Neural cell (in vitro differentiated cells): ENCODE results near the gene C1orf210. TPM values are rescaled to one million over a fixed set of nuclear protein-coding genes. Genes with fewer than 3 reads are reported as not detected.

Experiments
- H2AFZ ChIP-seq: fragments of 200-600, 300-800 bp; sonication (generic), shearing (Covaris generic); 2 replicates; pipeline ENCODE4 v1.6.0; 2014; ENCODE audit warnings: low read depth, mild to moderate bottlenecking, antibody characterized with exemption, low read length, moderate library complexity
- H3F3A ChIP-seq: fragments of 200-600 bp; shearing (Covaris generic); 2 replicates; pipeline ENCODE4 v1.6.1; 2016; ENCODE audit warnings: mild to moderate bottlenecking, moderate library complexity, mixed read lengths, antibody characterized with exemption, low read length; ENCODE audit not compliant: insufficient read depth, poor library complexity, severe bottlenecking
- H3K27ac ChIP-seq: fragments of 200-600, 300-800 bp; sonication (generic), shearing (Covaris generic); 2 replicates; pipeline ENCODE4 v1.5.1; 2014; ENCODE audit warnings: mild to moderate bottlenecking, low read length, moderate library complexity
- H3K27me3 ChIP-seq: fragments of 300-800, 200-600 bp; sonication (generic), shearing (Covaris generic); 2 replicates; pipeline ENCODE4 v1.6.0; 2014; ENCODE audit warnings: mild to moderate bottlenecking, low read depth, low read length, moderate library complexity; ENCODE audit not compliant: insufficient read depth
- H3K36me3 ChIP-seq: fragments of 300-800, 200-600 bp; sonication (generic), shearing (Covaris generic); 2 replicates; pipeline ENCODE4 v1.5.1; 2014; ENCODE audit warnings: mild to moderate bottlenecking, antibody characterized with exemption, low read length, moderate library complexity; ENCODE audit not compliant: insufficient read depth
- H3K4me2 ChIP-seq: fragments of 300-800, 200-600 bp; sonication (generic), shearing (Covaris generic); 2 replicates; pipeline ENCODE4 v1.6.0; 2014; ENCODE audit warnings: mild to moderate bottlenecking, low read length
- H3K4me3 ChIP-seq: fragments of 300-800, 200-600 bp; sonication (generic), shearing (Covaris generic); 2 replicates; pipeline ENCODE4 v1.5.1; 2014; ENCODE audit warnings: mild to moderate bottlenecking, low read length, moderate library complexity
- H3K79me2 ChIP-seq: fragments of 200-600 bp; shearing (Covaris generic); replicated peaks from 2 replicates; pipeline ENCODE4 v1.6.0; 2014; ENCODE audit warnings: mild to moderate bottlenecking, low read length, moderate library complexity; ENCODE audit not compliant: insufficient read depth
- H3K9ac ChIP-seq: fragments of 300-800, 200-600 bp; sonication (generic), shearing (Covaris generic); 2 replicates; pipeline ENCODE4 v1.6.1; 2016; ENCODE audit warnings: mild to moderate bottlenecking, low read length, mixed read lengths
- H3K9me2 ChIP-seq: fragments of 200-600 bp; shearing (Covaris generic); 2 replicates; pipeline ENCODE4 v1.6.1; 2016; ENCODE audit warnings: mild to moderate bottlenecking, low read length, mixed read lengths; ENCODE audit not compliant: insufficient read depth
- H3K9me3 ChIP-seq: fragments of 200-600, 300-800 bp; sonication (generic), shearing (Covaris generic); 2 replicates; pipeline ENCODE4 v1.6.1; 2016; ENCODE audit warnings: mild to moderate bottlenecking, mixed run types, low read length, moderate library complexity, mixed read lengths
- H4K20me1 ChIP-seq: fragments of 200-600 bp; shearing (Covaris generic); 2 replicates; pipeline ENCODE4 v1.6.1; 2016; ENCODE audit warnings: mild to moderate bottlenecking, mixed run types; ENCODE audit not compliant: insufficient read depth
- EP300 ChIP-seq: fragments of 450-650 bp; conservative IDR thresholded peaks from 2 replicates; pipeline ENCODE4 v1.6.1; 2014; ENCODE audit warnings: antibody characterized with exemption, mild to moderate bottlenecking, moderate library complexity; ENCODE audit not compliant: poor library complexity, severe bottlenecking
- EZH2 ChIP-seq: fragments of 200-600, 300-800 bp; shearing (Covaris generic), sonication (generic); IDR thresholded peaks from 2 replicates; pipeline ENCODE4 v1.6.1; 2014; ENCODE audit warnings: antibody characterized with exemption, low read length, borderline replicate concordance, mild to moderate bottlenecking; ENCODE audit not compliant: insufficient read depth, poor library complexity, severe bottlenecking
- MXI1 ChIP-seq: fragments of 450-650 bp; conservative IDR thresholded peaks from 2 replicates; pipeline ENCODE4 v1.6.1; 2014; ENCODE audit warnings: antibody characterized with exemption, mild to moderate bottlenecking; ENCODE audit not compliant: poor library complexity, severe bottlenecking
- POLR2AphosphoS5 ChIP-seq: IDR thresholded peaks from 2 replicates; pipeline ENCODE4 v1.6.1; 2012
- RAD21 ChIP-seq: fragments of 450-650 bp; conservative IDR thresholded peaks from 2 replicates; pipeline ENCODE4 v1.6.1; 2014; ENCODE audit warnings: antibody characterized with exemption, mild to moderate bottlenecking, moderate library complexity
- REST ChIP-seq: IDR thresholded peaks from 2 replicates; pipeline ENCODE4 v1.6.1; 2012; ENCODE audit warnings: borderline replicate concordance
- SMC3 ChIP-seq: fragments of 450-650 bp; conservative IDR thresholded peaks from 2 replicates; pipeline ENCODE4 v1.6.1; 2014; ENCODE audit warnings: antibody characterized with exemption, mild to moderate bottlenecking, moderate library complexity; ENCODE audit not compliant: poor library complexity
- TAF1 ChIP-seq: IDR thresholded peaks from 2 replicates; pipeline ENCODE4 v1.6.1; 2012; ENCODE audit warnings: low read depth
- polyA plus RNA-seq: library from polyadenylated mRNA; depleted of rRNA; stranded (reverse); fragments of >200 nt; gene quantifications from 2 replicates; pipeline ENCODE4 v1.2.3, GENCODE V29; 2014
- TF ChIP-seq, protein P1 (sequence below): fragments of 450-650 bp; IDR thresholded peaks from 2 replicates; pipeline ENCODE4 v1.5.1; 2014; ENCODE audit warnings: antibody characterized with exemption, mild to moderate bottlenecking, moderate library complexity; ENCODE audit not compliant: poor library complexity, severe bottlenecking

Gene C1orf210
- polyA plus RNA-seq, 1 donor from 2014 or later: not detected

DNA sequence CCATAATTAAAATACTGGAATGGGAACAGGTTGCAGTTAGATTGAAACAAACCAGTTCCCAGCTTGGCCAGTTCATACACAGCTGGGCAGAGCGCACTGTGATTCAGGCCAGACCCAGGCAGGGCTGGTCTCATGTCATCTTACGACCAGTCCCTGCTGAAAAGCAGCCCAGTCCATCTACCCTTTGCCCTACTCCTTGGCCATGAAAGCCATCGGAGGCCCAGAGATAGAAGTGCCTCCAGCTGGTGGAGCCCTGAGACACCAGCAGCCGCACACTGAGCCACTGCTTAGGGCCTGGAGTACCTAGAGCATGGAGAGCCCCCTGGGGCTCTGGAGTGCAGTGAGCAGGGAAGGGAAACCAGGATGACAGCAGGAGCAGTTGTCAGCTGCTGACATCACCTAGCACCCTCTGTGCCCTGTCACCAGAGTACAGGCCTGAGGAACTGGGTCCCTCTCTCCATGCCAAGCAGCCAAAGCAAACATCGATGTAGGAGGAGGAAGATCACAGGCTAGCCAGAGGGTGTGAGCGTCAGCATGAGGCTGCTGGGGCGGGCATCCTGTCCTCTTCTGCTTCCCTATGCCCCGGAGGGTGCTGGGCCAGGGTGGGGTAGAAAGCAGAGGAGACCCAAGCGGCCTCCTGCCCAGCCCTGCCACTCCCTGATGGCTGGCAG is 49.8 kb downstream of the C1orf210 start:
- no peak overlapping the region for H2AFZ ChIP-seq
- no peaks in the 10 kb centered on the region for H3K9me3 ChIP-seq
- no peak overlapping the region for H3K9ac ChIP-seq
- no peak overlapping the region for H3K4me2 ChIP-seq
- no peaks in the 10 kb centered on the region for H3F3A ChIP-seq
- TF ChIP-seq POLR2AphosphoS5 (no peak), SMC3 (no peak), EP300 (no peak), TAF1 (no peak), RAD21 (no peak)
- TF ChIP-seq, protein P1, sequence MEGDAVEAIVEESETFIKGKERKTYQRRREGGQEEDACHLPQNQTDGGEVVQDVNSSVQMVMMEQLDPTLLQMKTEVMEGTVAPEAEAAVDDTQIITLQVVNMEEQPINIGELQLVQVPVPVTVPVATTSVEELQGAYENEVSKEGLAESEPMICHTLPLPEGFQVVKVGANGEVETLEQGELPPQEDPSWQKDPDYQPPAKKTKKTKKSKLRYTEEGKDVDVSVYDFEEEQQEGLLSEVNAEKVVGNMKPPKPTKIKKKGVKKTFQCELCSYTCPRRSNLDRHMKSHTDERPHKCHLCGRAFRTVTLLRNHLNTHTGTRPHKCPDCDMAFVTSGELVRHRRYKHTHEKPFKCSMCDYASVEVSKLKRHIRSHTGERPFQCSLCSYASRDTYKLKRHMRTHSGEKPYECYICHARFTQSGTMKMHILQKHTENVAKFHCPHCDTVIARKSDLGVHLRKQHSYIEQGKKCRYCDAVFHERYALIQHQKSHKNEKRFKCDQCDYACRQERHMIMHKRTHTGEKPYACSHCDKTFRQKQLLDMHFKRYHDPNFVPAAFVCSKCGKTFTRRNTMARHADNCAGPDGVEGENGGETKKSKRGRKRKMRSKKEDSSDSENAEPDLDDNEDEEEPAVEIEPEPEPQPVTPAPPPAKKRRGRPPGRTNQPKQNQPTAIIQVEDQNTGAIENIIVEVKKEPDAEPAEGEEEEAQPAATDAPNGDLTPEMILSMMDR: no peak
- H3K4me3 ChIP-seq: no peak overlapping the region
- no peaks in the 10 kb centered on the region for H3K36me3 ChIP-seq
- H3K27me3 ChIP-seq: no peaks in the 10 kb centered on the region
- H3K9me2 ChIP-seq: no peaks in the 10 kb centered on the region
- H4K20me1 ChIP-seq: no peaks in the 10 kb centered on the region
- no peak overlapping the region for H3K27ac ChIP-seq
- no peaks in the 10 kb centered on the region for H3K79me2 ChIP-seq

DNA sequence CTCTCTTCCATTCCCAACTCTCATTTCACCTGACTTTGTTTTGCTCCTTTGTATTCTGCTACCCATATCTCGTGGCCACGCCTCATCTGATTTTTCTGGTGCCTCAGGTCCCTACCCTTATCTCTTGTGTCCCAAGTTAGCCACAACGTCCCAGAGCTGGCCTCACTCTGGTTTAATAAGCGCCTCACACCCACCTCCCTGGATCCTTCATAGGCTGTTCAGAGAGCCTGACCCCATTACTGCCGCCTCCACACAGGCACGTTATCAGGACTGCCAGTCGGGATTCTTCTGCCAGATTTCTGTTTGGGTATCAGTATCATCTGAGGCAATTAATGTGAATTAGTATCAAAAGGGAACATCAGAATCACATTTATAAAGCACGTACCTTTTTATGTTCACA is 50.3 kb downstream of the C1orf210 start:
- Histone ChIP-seq H3K4me2 (no peak overlapping the region), H3K4me3 (no peak overlapping the region), H4K20me1 (no peaks in the 10 kb centered on the region), H3K27me3 (no peaks in the 10 kb centered on the region), H3K36me3 (no peaks in the 10 kb centered on the region), H3K9me3 (no peaks in the 10 kb centered on the region), H3K9me2 (no peaks in the 10 kb centered on the region), H3K9ac (no peak overlapping the region), H3F3A (no peaks in the 10 kb centered on the region), H2AFZ (no peak overlapping the region), H3K27ac (no peak overlapping the region), H3K79me2 (no peaks in the 10 kb centered on the region)
- no peak for TF ChIP-seq EZH2
- TF ChIP-seq MXI1: no peak
- no peak for TF ChIP-seq EP300
- no peak for TF ChIP-seq POLR2AphosphoS5
- no peak for TF ChIP-seq TAF1
- TF ChIP-seq, protein P1: no peak
- no peak for TF ChIP-seq REST
- TF ChIP-seq SMC3: no peak
- TF ChIP-seq RAD21: no peak
